Endothelial cell of umbilical vein (primary cell): ENCODE measurements around the gene XRCC4. TPM values are rescaled to one million over a fixed set of nuclear protein-coding genes. Genes with fewer than 3 reads are reported as not detected.
A peak's percentile ranks its signal among the peaks of the same experiment; 100 is the strongest.

Experiments
- BruUV-seq: library from RNA; stranded (reverse); fragments of 400-500 nt; replicated peaks from 2 replicates; lab custom pipeline; 2021; lab: Mats Ljungman, UMichigan
- CTCF ChIA-PET: fragments of 300-600, 350-600 bp; sonication (Branson Sonifier 250); formaldehyde crosslinking; loops from one replicate; lab custom pipeline; 2021; ENCODE audit warnings: antibody characterized with exemption, inconsistent platforms; lab: Charles Lee
- POLR2A ChIA-PET: fragments of 300-600, 350-600 bp; sonication (Branson Sonifier 250); formaldehyde crosslinking; loops from one replicate; lab custom pipeline; 2021; ENCODE audit warnings: antibody characterized with exemption, inconsistent platforms; lab: Charles Lee
- DNase-seq: peaks from one replicate; pipeline ENCODE4 v3.0.0-alpha.2; 2011; ENCODE audit warnings: low read depth, low spot score
- FAIRE-seq: peaks from 2 replicates; lab custom pipeline; 2011; peaks lifted over from hg19 to GRCh38; lab: Jason Lieb, UNC
- H2AFZ ChIP-seq: 2 replicates; pipeline ENCODE4 v1.6.0; 2012; ENCODE audit warnings: low read depth, low read length, control low read depth, inconsistent platforms
- H3K27ac ChIP-seq: 2 replicates; pipeline ENCODE4 v1.5.1; 2011; ENCODE audit warnings: low read depth, mild to moderate bottlenecking, control low read depth, low read length, moderate library complexity; ENCODE audit not compliant: insufficient read depth
- H3K27me3 ChIP-seq, 2 experiments: 2 replicates each; pipeline versions ENCODE4 v1.6.0 to v1.6.1; 2011; ENCODE audit warnings: low read length in 2 of 2, mixed read lengths in 1 of 2; ENCODE audit not compliant: control insufficient read depth in 2 of 2, insufficient read depth in 2 of 2
- H3K36me3 ChIP-seq, 2 experiments: 2 replicates in 1 of 2; 3 replicates in 1 of 2; pipeline ENCODE4 v1.5.1; 2011; ENCODE audit warnings: low read length in 2 of 2, mild to moderate bottlenecking in 1 of 2, moderate library complexity in 1 of 2; ENCODE audit not compliant: control insufficient read depth in 2 of 2, insufficient read depth in 2 of 2; ENCODE audit errors: extremely low read depth in 1 of 2
- H3K4me1 ChIP-seq: 3 replicates; pipeline ENCODE4 v1.5.1; 2011; ENCODE audit warnings: mild to moderate bottlenecking, low read length; ENCODE audit not compliant: control insufficient read depth, insufficient read depth; ENCODE audit errors: extremely low read depth
- H3K4me2 ChIP-seq: 2 replicates; pipeline ENCODE4 v1.6.1; 2011; ENCODE audit warnings: low read length, control low read depth, mixed read lengths; ENCODE audit not compliant: insufficient read depth
- H3K4me3 ChIP-seq, 3 experiments: fragments of 200-600 bp in 1 of 3; sonication (generic), shearing (Covaris generic) in 1 of 3; replicated peaks in 1 of 3; 2 replicates each; pipeline ENCODE4 v1.5.1; 2011 to 2016; ENCODE audit warnings: control low read depth in 3 of 3, low read length in 3 of 3, mild to moderate bottlenecking in 2 of 3, inconsistent platforms in 1 of 3, low read depth in 1 of 3, moderate library complexity in 1 of 3; ENCODE audit not compliant: insufficient read depth in 1 of 3
- H3K79me2 ChIP-seq: 2 replicates; pipeline ENCODE4 v1.6.0; 2012; ENCODE audit warnings: low read length, inconsistent platforms; ENCODE audit not compliant: control insufficient read depth, insufficient read depth
- H3K9ac ChIP-seq: replicated peaks from 2 replicates; pipeline ENCODE3; 2011; ENCODE audit warnings: low read length, control low read depth; ENCODE audit not compliant: insufficient read depth; ENCODE audit errors: extremely low read depth
- H3K9me1 ChIP-seq: replicated peaks from 3 replicates; pipeline ENCODE4 v1.6.0; 2011; ENCODE audit warnings: mild to moderate bottlenecking, low read length; ENCODE audit not compliant: control insufficient read depth, insufficient read depth; ENCODE audit errors: extremely low read depth
- H3K9me3 ChIP-seq: replicated peaks from 2 replicates; pipeline ENCODE4 v1.5.1; 2012; ENCODE audit warnings: low read length, inconsistent platforms; ENCODE audit not compliant: control insufficient read depth, insufficient read depth
- H4K20me1 ChIP-seq: replicated peaks from 2 replicates; pipeline ENCODE3; 2011; ENCODE audit warnings: mild to moderate bottlenecking, low read length; ENCODE audit not compliant: control insufficient read depth, insufficient read depth; ENCODE audit errors: extremely low read depth
- CTCF ChIP-seq, 2 donors: IDR thresholded peaks; 1 replicate in 1 of 2; 2 replicates in 1 of 2; pipeline ENCODE4 v1.5.1; 2011; ENCODE audit warnings: low read length in 2 of 2, mild to moderate bottlenecking in 2 of 2, moderate library complexity in 2 of 2, control low read depth in 1 of 2, inconsistent platforms in 1 of 2, low read depth in 1 of 2; ENCODE audit not compliant: insufficient read depth in 1 of 2; ENCODE audit errors: extremely low read depth in 1 of 2
- FOS ChIP-seq: IDR thresholded peaks from 2 replicates; pipeline ENCODE4 v1.6.1; 2011; ENCODE audit warnings: mild to moderate bottlenecking, low read length, moderate library complexity, borderline replicate concordance; ENCODE audit not compliant: insufficient read depth
- GATA2 ChIP-seq: IDR thresholded peaks from 2 replicates; pipeline ENCODE4 v1.7.0; 2011; ENCODE audit warnings: low read depth, mild to moderate bottlenecking, moderate library complexity, mixed read lengths, low read length; ENCODE audit not compliant: insufficient read length, insufficient read depth
- JUN ChIP-seq: IDR thresholded peaks from 2 replicates; pipeline ENCODE4 v1.6.1; 2011; ENCODE audit warnings: borderline replicate concordance, low read depth; ENCODE audit not compliant: insufficient read length, insufficient read depth
- MYC ChIP-seq: IDR thresholded peaks from one replicate; pipeline ENCODE4 v1.6.1; 2011; ENCODE audit warnings: mild to moderate bottlenecking, low read depth, low read length
- POLR2A ChIP-seq: IDR thresholded peaks from 2 replicates; pipeline ENCODE4 v1.6.1; 2012; ENCODE audit warnings: low read depth, mild to moderate bottlenecking, control low read depth, low read length
- POLR2AphosphoS5 ChIP-seq: IDR thresholded peaks from 2 replicates; pipeline ENCODE4 v1.6.1; 2012; ENCODE audit warnings: low read depth, mild to moderate bottlenecking, control low read depth, low read length, moderate library complexity; ENCODE audit not compliant: insufficient read depth
- dilution Hi-C: fragments of 300-500 bp; cut with MboI; formaldehyde crosslinking; loops from one replicate; pipeline ENCODE4 v1.15.0; 2019; ENCODE audit warnings: low sequenced_read_pairs; ENCODE audit not compliant: extremely low pct_ligation_motif_present
- intact Hi-C: fragments of 100-400 bp; cut with micrococcal nuclease; formaldehyde crosslinking; loops from one replicate; pipeline ENCODE4 v1.10.0; 2022
- polyA plus RNA-seq, 4 experiments: library from polyadenylated mRNA; depleted of rRNA in 3 of 4; stranded (reverse) in 3 of 4; unstranded in 1 of 4; fragments of >200 nt; gene quantifications; 2 replicates each; pipeline versions ENCODE4 v1.2.1 to v1.2.3, GENCODE V29; 2011 to 2012; ENCODE audit warnings: missing spikeins in 1 of 4
- total RNA-seq: library from RNA; stranded (reverse); gene quantifications from 2 replicates; pipeline ENCODE4 v1.2.3, GENCODE V29; 2021

The XRCC4 gene
- total and polyA plus RNA-seq, 2 donors (not counting 3 experiments of a cell fraction or from before 2014, with no cell fraction given), result 1.3 to 7.7 TPM

- FAIRE-seq (no peak), DNase-seq (no peak)
- no TSS peak for BruUV-seq
- Histone ChIP-seq H3K79me2 (no peaks in the 10 kb centered on the region), H3K4me1 (no peaks in the 10 kb centered on the region), H4K20me1 (no peaks in the 10 kb centered on the region), H3K9me3 (no peaks in the 10 kb centered on the region), H3K9ac (no peak overlapping the region), H3K4me3 (no peak overlapping the region), H2AFZ (no peak overlapping the region), H3K27ac (no peak overlapping the region), H3K36me3 (no peaks in the 10 kb centered on the region), H3K9me1 (no peaks in the 10 kb centered on the region), H3K4me2 (no peak overlapping the region), H3K27me3 (no peaks in the 10 kb centered on the region)
- intact Hi-C loops (no loop called here), dilution Hi-C loops (no loop called here)
- POLR2A ChIA-PET, result no interaction called here
- no peak for TF ChIP-seq MYC
- CTCF ChIA-PET, result no interaction called here
Measured at GRCh38 chr5:83204651-83205050, 127.3 kb downstream of the XRCC4 start.

GRCh38 chr5:83209963-83210362 is 132.6 kb downstream of the XRCC4 start:
- no peak overlapping the region for H3K9ac ChIP-seq
- intact Hi-C loops (no loop called here), dilution Hi-C loops (no loop called here)
- no peak overlapping the region for H3K27ac ChIP-seq
- no TSS peak for BruUV-seq
- no peaks in the 10 kb centered on the region for H3K79me2 ChIP-seq
- H3K4me3 ChIP-seq, result no peak overlapping the region
- H3K4me1 ChIP-seq, result no peaks in the 10 kb centered on the region
- H2AFZ ChIP-seq, result no peak overlapping the region
- H3K9me1 ChIP-seq, result no peaks in the 10 kb centered on the region
- DNase-seq (peak; percentile 38), FAIRE-seq (peak; percentile 21)
- no peaks in the 10 kb centered on the region for H4K20me1 ChIP-seq
- no peaks in the 10 kb centered on the region for H3K27me3 ChIP-seq
- H3K9me3 ChIP-seq, result no peaks in the 10 kb centered on the region
- POLR2A ChIA-PET, result no interaction called here
- H3K4me2 ChIP-seq, result no peak overlapping the region
- no peaks in the 10 kb centered on the region for H3K36me3 ChIP-seq
- TF ChIP-seq POLR2AphosphoS5 (no peak), GATA2 (no peak), MYC (no peak), FOS (no peak), CTCF (IDR thresholded peaks at IDR 0.05; ENCODE audit: extremely low read depth in 1 of 2, insufficient read depth in 1 of 2, low read depth in 1 of 2, low read length in 2 of 2) (no peak), POLR2A (no peak), JUN (no peak)
- CTCF ChIA-PET, result interaction anchor here (0.6 to 1.2 kb wide), 2 partner anchors 10 to 11 kb away, joined by 3 to 4 read pairs; no protein-coding TSS in a partner anchor
